ENCODE results near the gene RAB20. TPM values are rescaled to one million over a fixed set of nuclear protein-coding genes. Genes with fewer than 3 reads are reported as not detected.

Gene RAB20
- total and polyA plus RNA-seq, 10 of the 15 experiments (the other 5 are each of a cell fraction or from before 2014, with no cell fraction given), result 0.48 to 33.1 (median 9.6) TPM

- Histone ChIP-seq H3K4me3 (no peak overlapping the region), H3K9me3 (replicated peaks; ENCODE audit: control insufficient read depth, insufficient read depth, low read length) (no peaks in the 10 kb centered on the region), H3K9ac (ENCODE audit: control insufficient read depth, insufficient read depth, low read length) (no peak overlapping the region), H3K36me3 (ENCODE audit: control insufficient read depth in 2 of 2, insufficient read depth in 2 of 2, low read length in 1 of 2) (no peaks in the 10 kb centered on the region), H3K79me2 (ENCODE audit: control insufficient read depth, insufficient read depth, low read length) (no peaks in the 10 kb centered on the region), H3K4me1 (ENCODE audit: control insufficient read depth, insufficient read depth, low read length) (peaks cover 2% of the 10 kb centered on the region), H3K4me2 (ENCODE audit: control insufficient read depth, insufficient read depth) (no peak overlapping the region), H3K27me3 (replicated peaks in 1 of 2; ENCODE audit: control insufficient read depth in 2 of 2, insufficient read depth in 2 of 2, low read length in 1 of 2) (no peaks in the 10 kb centered on the region), H2AFZ (ENCODE audit: control insufficient read depth, low read depth, low read length) (no peak overlapping the region), H4K20me1 (ENCODE audit: control insufficient read depth, insufficient read depth) (no peaks in the 10 kb centered on the region), H3K27ac (ENCODE audit: control insufficient read depth, insufficient read depth) (no peak overlapping the region)
- no TSS peak for BruUV-seq (replicated peaks)
- ChIA-PET SMC1A (ENCODE audit: uncharacterized antibody, unreplicated experiment) (interaction anchor here (1.2 kb wide), 1 partner anchor 75 kb away, joined by 3 read pairs; no protein-coding TSS in a partner anchor), CTCF (no interaction called here), POLR2A (no interaction called here), RAD21 (ENCODE audit: unreplicated experiment) (interaction anchor here (2.0 kb wide), 1 partner anchor 75 kb away, joined by 6 read pairs; no protein-coding TSS in a partner anchor)
- WGBS (ENCODE audit: insufficient coverage, insufficient replicate concordance, low lambda C conversion rate, missing lambda C conversion rate), result 77% methylated on average over 7 of the region's 7 CpGs
- DNase-seq (ENCODE audit: low read depth, low spot score) (no peak), FAIRE-seq (no peak), ATAC-seq (no peak)
- no peak for TF ChIP-seq HDAC6 (IDR thresholded peaks at IDR 0.05; ENCODE audit: unreplicated experiment)
- TF ChIP-seq STAT3 (IDR thresholded peaks at IDR 0.05; ENCODE audit: low read depth, low read length), result no peak
- TF ChIP-seq IRF5 (IDR thresholded peaks at IDR 0.05; ENCODE audit: borderline replicate concordance), result no peak
- no peak for TF ChIP-seq ZNF274 (IDR thresholded peaks at IDR 0.05; ENCODE audit: insufficient read depth, insufficient read length)
- no peak for TF ChIP-seq YY1 (IDR thresholded peaks at IDR 0.05; ENCODE audit: low read depth, low read length)
- no peak for TF ChIP-seq ESRRA (IDR thresholded peaks at IDR 0.05; ENCODE audit: low read length)
- no peak for TF ChIP-seq SIN3A (IDR thresholded peaks at IDR 0.05; ENCODE audit: low read depth, low read length)
- no peak for TF ChIP-seq USF1 (IDR thresholded peaks at IDR 0.05; ENCODE audit: borderline replicate concordance, extremely low read length, insufficient read depth, low read depth, low read length)
- no peak for TF ChIP-seq RFX5 (IDR thresholded peaks at IDR 0.05; ENCODE audit: low read depth, low read length)
- TF ChIP-seq RELB (IDR thresholded peaks at IDR 0.05; ENCODE audit: low read depth), result no peak
- no peak for TF ChIP-seq PML (IDR thresholded peaks at IDR 0.05; ENCODE audit: low read length)
- TF ChIP-seq RELA (IDR thresholded peaks at IDR 0.05; ENCODE audit: borderline replicate concordance, partially characterized antibody), result no peak
- TF ChIP-seq ZNF687 (IDR thresholded peaks at IDR 0.05), result no peak
- TF ChIP-seq POLR2AphosphoS5 (IDR thresholded peaks at IDR 0.05; ENCODE audit: low read length), result no peak
- TF ChIP-seq EGR1 (IDR thresholded peaks at IDR 0.05; ENCODE audit: borderline replicate concordance in 1 of 2, low read depth in 2 of 2, low read length in 2 of 2), result no peak
- no peak for TF ChIP-seq SUZ12 (IDR thresholded peaks at IDR 0.05; ENCODE audit: unreplicated experiment)
- TF ChIP-seq ZSCAN29 (IDR thresholded peaks at IDR 0.05), result no peak
- no peak for TF ChIP-seq ZZZ3 (IDR thresholded peaks at IDR 0.05; ENCODE audit: control insufficient read depth, insufficient read length, low read depth)
- in situ Hi-C loops (cut with MboI) (no loop called here), intact Hi-C loops (cut with micrococcal nuclease; ENCODE audit: unreplicated experiment) (no loop called here)
Measured at GRCh38 chr13:110531100-110531499, 30.4 kb downstream of the RAB20 start.
